ENCODE measurements around the gene FAM210B. TPM values are rescaled to one million over a fixed set of nuclear protein-coding genes. Genes with fewer than 3 reads are reported as not detected.

Gene FAM210B, protein sequence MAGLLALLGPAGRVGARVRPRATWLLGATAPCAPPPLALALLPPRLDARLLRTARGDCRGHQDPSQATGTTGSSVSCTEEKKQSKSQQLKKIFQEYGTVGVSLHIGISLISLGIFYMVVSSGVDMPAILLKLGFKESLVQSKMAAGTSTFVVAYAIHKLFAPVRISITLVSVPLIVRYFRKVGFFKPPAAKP
- total RNA-seq (71.9 and 120 TPM in 2 replicates), polyA plus RNA-seq (63.6 and 90.6 TPM in 2 replicates), polyA minus RNA-seq (ENCODE audit: low replicate concordance) (19.7 and 20.2 TPM in 2 replicates)
- 49.4 and 60.5 TPM in 2 replicates for polyA plus RNA-seq (2012)

- Histone ChIP-seq H3K79me2 (ENCODE audit: control insufficient read depth, insufficient read depth, low read length) (peaks cover 13% of the 10 kb centered on the region), H3K36me3 (ENCODE audit: control insufficient read depth, insufficient read depth, low read length) (no peaks in the 10 kb centered on the region), H3K4me1 (ENCODE audit: control insufficient read depth, extremely low read depth, insufficient read depth, low read length) (peaks cover 7% of the 10 kb centered on the region), H3K27ac (ENCODE audit: insufficient read depth, low read length) (peak within 1 kb of the TSS; percentile 73), H3K9me3 (ENCODE audit: control insufficient read depth, insufficient read depth, low read depth, low read length) (no peaks in the 10 kb centered on the region), H3K4me3 (replicated peaks in 1 of 4; ENCODE audit: control extremely low read depth in 1 of 4, insufficient read depth in 1 of 4, low read depth in 3 of 4, low read length in 4 of 4) (peak within 1 kb of the TSS; percentile 25 to 95 (median 67)), H3K4me2 (ENCODE audit: extremely low read depth, insufficient read depth, low read length) (peak within 1 kb of the TSS; percentile 95), H3K9ac (ENCODE audit: insufficient read depth, low read length) (peak within 1 kb of the TSS; percentile 33), H4K20me1 (ENCODE audit: control insufficient read depth, extremely low read depth, insufficient read depth, low read length) (no peaks in the 10 kb centered on the region), H2AFZ (ENCODE audit: low read length) (peak within 1 kb of the TSS; percentile 33), H3K27me3 (ENCODE audit: control insufficient read depth, insufficient read depth, low read length) (no peaks in the 10 kb centered on the region)
- peak; percentile 83 to 87 for DNase-seq (ENCODE audit: low read depth in 2 of 2)
- no peak for TF ChIP-seq EZH2 (IDR thresholded peaks at IDR 0.05; ENCODE audit: low read length, missing control alignments)
- TF ChIP-seq, protein P1, sequence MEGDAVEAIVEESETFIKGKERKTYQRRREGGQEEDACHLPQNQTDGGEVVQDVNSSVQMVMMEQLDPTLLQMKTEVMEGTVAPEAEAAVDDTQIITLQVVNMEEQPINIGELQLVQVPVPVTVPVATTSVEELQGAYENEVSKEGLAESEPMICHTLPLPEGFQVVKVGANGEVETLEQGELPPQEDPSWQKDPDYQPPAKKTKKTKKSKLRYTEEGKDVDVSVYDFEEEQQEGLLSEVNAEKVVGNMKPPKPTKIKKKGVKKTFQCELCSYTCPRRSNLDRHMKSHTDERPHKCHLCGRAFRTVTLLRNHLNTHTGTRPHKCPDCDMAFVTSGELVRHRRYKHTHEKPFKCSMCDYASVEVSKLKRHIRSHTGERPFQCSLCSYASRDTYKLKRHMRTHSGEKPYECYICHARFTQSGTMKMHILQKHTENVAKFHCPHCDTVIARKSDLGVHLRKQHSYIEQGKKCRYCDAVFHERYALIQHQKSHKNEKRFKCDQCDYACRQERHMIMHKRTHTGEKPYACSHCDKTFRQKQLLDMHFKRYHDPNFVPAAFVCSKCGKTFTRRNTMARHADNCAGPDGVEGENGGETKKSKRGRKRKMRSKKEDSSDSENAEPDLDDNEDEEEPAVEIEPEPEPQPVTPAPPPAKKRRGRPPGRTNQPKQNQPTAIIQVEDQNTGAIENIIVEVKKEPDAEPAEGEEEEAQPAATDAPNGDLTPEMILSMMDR (conservative IDR thresholded peaks at IDR 0.05 in 1 of 2, IDR thresholded peaks at IDR 0.05 in 1 of 2; ENCODE audit: low read depth in 1 of 2, low read length in 2 of 2) = no peak
Measured at GRCh38 chr20:56358600-56359211, at the start of gene FAM210B. Gene FAM210B, plus strand, starts transcription at chr20:56358974. Its CDS starts 32 bp downstream, at chr20:56359006.

DNA sequence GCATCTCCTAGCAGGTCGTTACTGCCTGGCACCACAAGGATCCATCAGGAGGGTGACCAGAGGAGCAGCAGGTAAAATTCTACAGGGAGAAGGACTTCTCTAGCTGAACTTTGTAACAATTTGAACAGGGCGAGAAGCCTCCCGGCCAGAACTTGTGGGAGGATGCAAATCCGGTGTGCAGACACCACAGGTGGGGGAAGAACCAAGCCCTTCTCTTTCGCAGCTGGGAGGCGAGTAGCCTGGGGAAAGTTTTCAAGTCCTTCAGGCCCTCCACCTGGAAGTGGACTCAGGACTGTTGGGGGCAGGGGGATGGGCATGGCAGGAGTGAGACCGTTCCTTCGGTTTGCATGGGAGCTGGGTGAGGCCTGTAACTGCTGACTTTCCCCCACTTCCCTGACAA lies 42.7 kb upstream of the FAM210B start:
- H3K36me3 ChIP-seq (ENCODE audit: control insufficient read depth, insufficient read depth, low read length) = no peaks in the 10 kb centered on the region
- no peaks in the 10 kb centered on the region for H3K79me2 ChIP-seq (ENCODE audit: control insufficient read depth, insufficient read depth, low read length)
- no peak overlapping the region for H2AFZ ChIP-seq (ENCODE audit: low read length)
- H3K9me3 ChIP-seq (ENCODE audit: control insufficient read depth, insufficient read depth, low read depth, low read length) = no peaks in the 10 kb centered on the region
- H3K27me3 ChIP-seq (ENCODE audit: control insufficient read depth, insufficient read depth, low read length) = no peaks in the 10 kb centered on the region
- no peak for TF ChIP-seq EZH2 (IDR thresholded peaks at IDR 0.05; ENCODE audit: low read length, missing control alignments)
- TF ChIP-seq, protein P1 (conservative IDR thresholded peaks at IDR 0.05 in 1 of 2, IDR thresholded peaks at IDR 0.05 in 1 of 2; ENCODE audit: low read depth in 1 of 2, low read length in 2 of 2) = no peak
- H3K4me1 ChIP-seq (ENCODE audit: control insufficient read depth, extremely low read depth, insufficient read depth, low read length) = no peaks in the 10 kb centered on the region
- no peak overlapping the region for H3K27ac ChIP-seq (ENCODE audit: insufficient read depth, low read length)
- no peak overlapping the region for H3K9ac ChIP-seq (ENCODE audit: insufficient read depth, low read length)
- H3K4me2 ChIP-seq (ENCODE audit: extremely low read depth, insufficient read depth, low read length) = no peak overlapping the region
- DNase-seq (ENCODE audit: low read depth in 2 of 2) = no peak
- no peaks in the 10 kb centered on the region for H4K20me1 ChIP-seq (ENCODE audit: control insufficient read depth, extremely low read depth, insufficient read depth, low read length)
- H3K4me3 ChIP-seq (replicated peaks in 1 of 4; ENCODE audit: control extremely low read depth in 1 of 4, insufficient read depth in 1 of 4, low read depth in 3 of 4, low read length in 4 of 4) = no peak overlapping the region

GRCh38 chr20:56316483-56316882 lies 42.3 kb upstream of the FAM210B start:
- Histone ChIP-seq H3K9ac (ENCODE audit: insufficient read depth, low read length) (no peak overlapping the region), H3K4me2 (ENCODE audit: extremely low read depth, insufficient read depth, low read length) (no peak overlapping the region), H3K4me3 (replicated peaks in 1 of 4; ENCODE audit: control extremely low read depth in 1 of 4, insufficient read depth in 1 of 4, low read depth in 3 of 4, low read length in 4 of 4) (no peak overlapping the region), H3K4me1 (ENCODE audit: control insufficient read depth, extremely low read depth, insufficient read depth, low read length) (no peaks in the 10 kb centered on the region), H4K20me1 (ENCODE audit: control insufficient read depth, extremely low read depth, insufficient read depth, low read length) (no peaks in the 10 kb centered on the region), H3K36me3 (ENCODE audit: control insufficient read depth, insufficient read depth, low read length) (no peaks in the 10 kb centered on the region), H3K27me3 (ENCODE audit: control insufficient read depth, insufficient read depth, low read length) (no peaks in the 10 kb centered on the region), H3K79me2 (ENCODE audit: control insufficient read depth, insufficient read depth, low read length) (no peaks in the 10 kb centered on the region), H3K9me3 (ENCODE audit: control insufficient read depth, insufficient read depth, low read depth, low read length) (no peaks in the 10 kb centered on the region), H3K27ac (ENCODE audit: insufficient read depth, low read length) (no peak overlapping the region), H2AFZ (ENCODE audit: low read length) (no peak overlapping the region)
- TF ChIP-seq, protein P1 (conservative IDR thresholded peaks at IDR 0.05 in 1 of 2, IDR thresholded peaks at IDR 0.05 in 1 of 2; ENCODE audit: low read depth in 1 of 2, low read length in 2 of 2) = no peak
- no peak for TF ChIP-seq EZH2 (IDR thresholded peaks at IDR 0.05; ENCODE audit: low read length, missing control alignments)
- DNase-seq (ENCODE audit: low read depth in 2 of 2) = no peak
